Measurements from ENCODE around the gene SLC9A9. TPM values are rescaled to one million over a fixed set of nuclear protein-coding genes. Genes with fewer than 3 reads are reported as not detected.

The SLC9A9 gene
- total and polyA plus RNA-seq, 2 experiments from 2014 or later = 2.2 to 6.8 TPM

DNA sequence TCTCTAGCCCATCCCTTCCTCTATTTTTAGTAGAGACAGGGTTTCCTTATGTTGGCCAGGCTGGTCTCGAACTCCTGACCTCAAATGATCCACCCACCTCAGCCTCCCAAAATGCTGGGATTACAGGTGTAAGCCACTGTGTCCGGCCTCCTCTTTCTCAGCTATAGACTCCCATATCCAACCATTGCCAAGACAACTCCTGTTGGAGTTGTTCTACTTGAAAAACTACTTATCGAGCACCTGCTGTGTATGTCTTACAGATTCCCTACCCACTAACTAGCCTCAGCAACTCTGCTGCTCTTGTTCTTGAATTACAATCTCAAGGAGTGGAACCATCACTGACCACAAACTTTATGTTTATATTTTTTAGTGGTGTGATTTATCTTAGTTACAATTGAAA is 186.6 kb downstream of the SLC9A9 start:
- no peak for DNase-seq (ENCODE audit: low spot score)
- H3K4me3 ChIP-seq = no peak overlapping the region

DNA sequence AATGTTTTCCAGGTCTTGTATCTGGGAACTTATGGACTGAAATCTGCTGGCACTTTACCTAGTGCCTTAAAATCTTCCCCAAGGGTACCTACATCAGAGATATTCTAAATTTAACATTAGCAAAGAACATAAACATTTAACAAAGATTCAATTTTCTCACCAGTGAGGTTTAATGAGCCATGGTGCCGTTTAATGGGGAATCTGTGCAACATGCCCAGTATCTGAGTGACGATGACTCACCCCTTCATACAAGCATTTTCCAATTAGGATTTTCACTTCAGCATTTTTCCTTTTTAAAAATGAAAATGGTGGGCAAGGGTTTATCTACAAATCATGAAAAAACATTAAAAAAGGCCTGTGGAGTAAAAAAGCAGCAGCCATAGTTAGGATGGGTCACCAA is 189.4 kb downstream of the SLC9A9 start:
- no peaks in the 10 kb centered on the region for H3K79me2 ChIP-seq
- no peaks in the 10 kb centered on the region for H3K9me3 ChIP-seq (ENCODE audit: low read depth)
- H3K27ac ChIP-seq = no peak overlapping the region
- H3K36me3 ChIP-seq (replicated peaks; ENCODE audit: insufficient read depth, low read depth) = no peaks in the 10 kb centered on the region
- H3K9me2 ChIP-seq (replicated peaks; ENCODE audit: insufficient read depth) = no peaks in the 10 kb centered on the region
- no peak overlapping the region for H2AFZ ChIP-seq
- no peak overlapping the region for H3K4me2 ChIP-seq
- no peaks in the 10 kb centered on the region for H3K27me3 ChIP-seq
- 94% methylated on average over 2 of the region's 2 CpGs for WGBS (ENCODE audit: low lambda C conversion rate, missing lambda C conversion rate)
- no peak overlapping the region for H3K4me3 ChIP-seq
- no peak for TF ChIP-seq EZH2phosphoT487 (IDR thresholded peaks at IDR 0.05; ENCODE audit: low read depth, severe bottlenecking, unreplicated experiment)
- TF ChIP-seq, protein P1, sequence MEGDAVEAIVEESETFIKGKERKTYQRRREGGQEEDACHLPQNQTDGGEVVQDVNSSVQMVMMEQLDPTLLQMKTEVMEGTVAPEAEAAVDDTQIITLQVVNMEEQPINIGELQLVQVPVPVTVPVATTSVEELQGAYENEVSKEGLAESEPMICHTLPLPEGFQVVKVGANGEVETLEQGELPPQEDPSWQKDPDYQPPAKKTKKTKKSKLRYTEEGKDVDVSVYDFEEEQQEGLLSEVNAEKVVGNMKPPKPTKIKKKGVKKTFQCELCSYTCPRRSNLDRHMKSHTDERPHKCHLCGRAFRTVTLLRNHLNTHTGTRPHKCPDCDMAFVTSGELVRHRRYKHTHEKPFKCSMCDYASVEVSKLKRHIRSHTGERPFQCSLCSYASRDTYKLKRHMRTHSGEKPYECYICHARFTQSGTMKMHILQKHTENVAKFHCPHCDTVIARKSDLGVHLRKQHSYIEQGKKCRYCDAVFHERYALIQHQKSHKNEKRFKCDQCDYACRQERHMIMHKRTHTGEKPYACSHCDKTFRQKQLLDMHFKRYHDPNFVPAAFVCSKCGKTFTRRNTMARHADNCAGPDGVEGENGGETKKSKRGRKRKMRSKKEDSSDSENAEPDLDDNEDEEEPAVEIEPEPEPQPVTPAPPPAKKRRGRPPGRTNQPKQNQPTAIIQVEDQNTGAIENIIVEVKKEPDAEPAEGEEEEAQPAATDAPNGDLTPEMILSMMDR (IDR thresholded peaks at IDR 0.05; ENCODE audit: poor library complexity) = no peak
- H4K20me1 ChIP-seq (ENCODE audit: insufficient read depth, poor library complexity, severe bottlenecking) = no peaks in the 10 kb centered on the region
- no peaks in the 10 kb centered on the region for H3K4me1 ChIP-seq (ENCODE audit: insufficient read depth)
- DNase-seq (ENCODE audit: low spot score) = no peak

More for the DNA sequence above, 186.6 kb downstream of the SLC9A9 start:
- 93% methylated on average over 3 of the region's 3 CpGs for WGBS (ENCODE audit: low lambda C conversion rate, missing lambda C conversion rate)
- Histone ChIP-seq H3K36me3 (replicated peaks; ENCODE audit: insufficient read depth, low read depth) (no peaks in the 10 kb centered on the region), H2AFZ (no peak overlapping the region), H3K79me2 (no peaks in the 10 kb centered on the region), H4K20me1 (ENCODE audit: insufficient read depth, poor library complexity, severe bottlenecking) (no peaks in the 10 kb centered on the region), H3K27me3 (no peaks in the 10 kb centered on the region), H3K9me2 (replicated peaks; ENCODE audit: insufficient read depth) (no peaks in the 10 kb centered on the region), H3K4me2 (no peak overlapping the region), H3K9me3 (ENCODE audit: low read depth) (no peaks in the 10 kb centered on the region), H3K27ac (no peak overlapping the region), H3K4me1 (ENCODE audit: insufficient read depth) (no peaks in the 10 kb centered on the region)
- TF ChIP-seq, protein P1 (IDR thresholded peaks at IDR 0.05; ENCODE audit: poor library complexity) = no peak
- TF ChIP-seq EZH2 (IDR thresholded peaks at IDR 0.05; ENCODE audit: borderline replicate concordance) (no peak), EZH2phosphoT487 (IDR thresholded peaks at IDR 0.05; ENCODE audit: low read depth, severe bottlenecking, unreplicated experiment) (no peak)

DNA sequence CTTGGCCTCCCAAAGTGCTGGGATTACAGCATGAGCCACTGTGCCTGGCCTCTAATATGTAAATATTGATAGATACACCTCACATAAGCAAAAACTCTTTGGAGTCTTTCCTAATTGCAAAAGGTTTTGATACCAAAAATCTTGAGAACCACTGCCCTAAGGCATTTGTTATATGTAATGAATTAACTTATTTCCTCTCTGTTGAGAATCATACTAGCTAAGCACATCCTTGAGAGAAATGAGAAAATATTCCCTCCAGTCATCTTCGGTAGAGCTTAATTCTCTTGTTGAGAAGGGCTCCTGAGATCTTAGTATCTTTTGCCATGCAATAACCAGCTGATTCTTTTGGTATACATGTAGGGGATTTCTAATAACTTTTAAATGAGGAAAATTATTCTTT is 190.2 kb downstream of the SLC9A9 start:
- Histone ChIP-seq H3K36me3 (replicated peaks; ENCODE audit: insufficient read depth, low read depth) (no peaks in the 10 kb centered on the region), H3K79me2 (no peaks in the 10 kb centered on the region), H3K9me2 (replicated peaks; ENCODE audit: insufficient read depth) (no peaks in the 10 kb centered on the region), H3K4me1 (ENCODE audit: insufficient read depth) (no peaks in the 10 kb centered on the region), H3K27ac (no peak overlapping the region), H3K4me3 (no peak overlapping the region), H3K9me3 (ENCODE audit: low read depth) (no peaks in the 10 kb centered on the region), H3K27me3 (no peaks in the 10 kb centered on the region), H3K4me2 (no peak overlapping the region), H2AFZ (no peak overlapping the region), H4K20me1 (ENCODE audit: insufficient read depth, poor library complexity, severe bottlenecking) (no peaks in the 10 kb centered on the region)
- 89% methylated on average over 1 of the region's 1 CpG for WGBS (ENCODE audit: low lambda C conversion rate, missing lambda C conversion rate)
- no peak for TF ChIP-seq EZH2phosphoT487 (IDR thresholded peaks at IDR 0.05; ENCODE audit: low read depth, severe bottlenecking, unreplicated experiment)
- TF ChIP-seq, protein P1 (IDR thresholded peaks at IDR 0.05; ENCODE audit: poor library complexity) = no peak
- TF ChIP-seq EZH2 (IDR thresholded peaks at IDR 0.05; ENCODE audit: borderline replicate concordance) = no peak
- no peak for DNase-seq (ENCODE audit: low spot score)

DNA sequence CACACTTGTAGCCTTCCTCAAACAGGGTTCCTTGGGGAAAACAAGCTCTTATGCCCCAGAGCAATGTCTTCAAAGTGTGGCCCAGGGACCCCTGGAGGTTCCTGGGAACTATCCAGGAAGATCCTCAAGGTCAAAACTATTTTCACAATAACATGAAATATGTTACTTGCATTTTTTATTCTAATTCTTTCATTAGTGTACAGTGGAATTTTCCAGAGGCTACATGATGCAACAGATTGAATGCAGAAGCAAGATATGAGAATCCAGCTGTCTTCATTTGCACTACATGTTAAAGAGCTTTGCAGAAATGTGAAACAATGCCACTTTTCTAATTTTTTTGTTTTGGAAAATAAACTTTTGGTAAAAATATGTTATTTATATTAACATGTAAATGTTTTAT is 190.9 kb downstream of the SLC9A9 start:
- Histone ChIP-seq H3K4me1 (ENCODE audit: insufficient read depth) (no peaks in the 10 kb centered on the region), H3K9me2 (replicated peaks; ENCODE audit: insufficient read depth) (no peaks in the 10 kb centered on the region), H3K36me3 (replicated peaks; ENCODE audit: insufficient read depth, low read depth) (no peaks in the 10 kb centered on the region), H3K27ac (no peak overlapping the region), H4K20me1 (ENCODE audit: insufficient read depth, poor library complexity, severe bottlenecking) (no peaks in the 10 kb centered on the region), H3K9me3 (ENCODE audit: low read depth) (no peaks in the 10 kb centered on the region), H3K27me3 (no peaks in the 10 kb centered on the region), H3K79me2 (no peaks in the 10 kb centered on the region), H3K4me2 (no peak overlapping the region), H2AFZ (no peak overlapping the region), H3K4me3 (no peak overlapping the region)
- TF ChIP-seq EZH2 (IDR thresholded peaks at IDR 0.05; ENCODE audit: borderline replicate concordance) = no peak
- no peak for TF ChIP-seq EZH2phosphoT487 (IDR thresholded peaks at IDR 0.05; ENCODE audit: low read depth, severe bottlenecking, unreplicated experiment)
- TF ChIP-seq, protein P1 (IDR thresholded peaks at IDR 0.05; ENCODE audit: poor library complexity) = no peak
- no peak for DNase-seq (ENCODE audit: low spot score)
